Panc1 (cell line): ENCODE measurements around the gene LSMEM2.

Source experiments
- POLR2AphosphoS5 ChIP-seq: IDR thresholded peaks from 2 replicates; pipeline ENCODE4 v1.6.1; 2012; ENCODE audit warnings: mild to moderate bottlenecking, low read depth, low read length, moderate library complexity
- SIN3A ChIP-seq: IDR thresholded peaks from 2 replicates; pipeline ENCODE4 v1.6.1; 2012; ENCODE audit warnings: low read depth, mild to moderate bottlenecking, low read length, moderate library complexity, borderline replicate concordance; ENCODE audit not compliant: insufficient read depth
- TCF7L2 ChIP-seq: IDR thresholded peaks from 2 replicates; pipeline ENCODE4 v1.6.1; 2011; ENCODE audit warnings: mild to moderate bottlenecking, low read depth, low read length, inconsistent platforms
- TF ChIP-seq, protein P1 (sequence below): fragments of 450-650 bp; IDR thresholded peaks from 2 replicates; pipeline ENCODE4 v1.5.1; 2017; ENCODE audit warnings: mild to moderate bottlenecking

DNA sequence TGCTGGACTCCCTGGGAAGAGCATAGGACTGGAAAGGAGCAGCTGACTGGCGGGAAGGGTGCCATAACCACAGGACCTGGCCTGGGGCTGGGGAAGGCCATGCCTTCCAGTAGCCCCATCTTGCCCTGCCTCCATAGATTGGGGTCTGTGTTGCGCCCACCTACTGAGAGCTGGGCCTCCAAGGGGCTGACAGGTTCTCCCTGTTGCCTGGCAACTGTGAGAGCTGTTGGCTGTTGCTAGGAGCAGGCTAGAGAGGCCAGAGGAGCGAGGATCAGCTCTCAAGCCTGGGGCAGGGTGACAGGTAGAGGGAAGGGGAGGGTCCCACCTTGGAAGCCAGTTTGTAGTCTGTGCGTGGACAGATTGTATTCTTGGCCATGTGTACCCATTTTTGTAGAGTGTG is 45.7 kb upstream of the LSMEM2 start:
- TF ChIP-seq, protein P1, sequence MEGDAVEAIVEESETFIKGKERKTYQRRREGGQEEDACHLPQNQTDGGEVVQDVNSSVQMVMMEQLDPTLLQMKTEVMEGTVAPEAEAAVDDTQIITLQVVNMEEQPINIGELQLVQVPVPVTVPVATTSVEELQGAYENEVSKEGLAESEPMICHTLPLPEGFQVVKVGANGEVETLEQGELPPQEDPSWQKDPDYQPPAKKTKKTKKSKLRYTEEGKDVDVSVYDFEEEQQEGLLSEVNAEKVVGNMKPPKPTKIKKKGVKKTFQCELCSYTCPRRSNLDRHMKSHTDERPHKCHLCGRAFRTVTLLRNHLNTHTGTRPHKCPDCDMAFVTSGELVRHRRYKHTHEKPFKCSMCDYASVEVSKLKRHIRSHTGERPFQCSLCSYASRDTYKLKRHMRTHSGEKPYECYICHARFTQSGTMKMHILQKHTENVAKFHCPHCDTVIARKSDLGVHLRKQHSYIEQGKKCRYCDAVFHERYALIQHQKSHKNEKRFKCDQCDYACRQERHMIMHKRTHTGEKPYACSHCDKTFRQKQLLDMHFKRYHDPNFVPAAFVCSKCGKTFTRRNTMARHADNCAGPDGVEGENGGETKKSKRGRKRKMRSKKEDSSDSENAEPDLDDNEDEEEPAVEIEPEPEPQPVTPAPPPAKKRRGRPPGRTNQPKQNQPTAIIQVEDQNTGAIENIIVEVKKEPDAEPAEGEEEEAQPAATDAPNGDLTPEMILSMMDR = no peak
- no peak for TF ChIP-seq POLR2AphosphoS5
- no peak for TF ChIP-seq SIN3A
- TF ChIP-seq TCF7L2 = no peak
